Inflammatory macrophage treated with lipopolysaccharide for 4 hours (primary cell): ENCODE measurements around the gene RTN4RL1.
"Not testable (repeated sequence)": the region's sequence is repeated elsewhere in the genome, so short reads cannot be mapped to it uniquely, and the experiment has no call there.

Experiments
- DNase-seq: peaks from one replicate; pipeline ENCODE4 v3.0.0-alpha.2; 2020

Gene RTN4RL1

GRCh38 chr17:2023692-2024571, 1.2 kb downstream of the RTN4RL1 start:
- peak; percentile 59 for DNase-seq

GRCh38 chr17:2023256-2023655, 1.9 kb downstream of the RTN4RL1 start:
- DNase-seq: no peak

- no peak for DNase-seq
Measured at GRCh38 chr17:2022647-2023240, 2.4 kb downstream of the RTN4RL1 start.

- DNase-seq: no peak
Measured at GRCh38 chr17:2020721-2021120, 4.4 kb downstream of the RTN4RL1 start.

- DNase-seq: no peak
Measured at GRCh38 chr17:2019723-2020122, 5.4 kb downstream of the RTN4RL1 start.

- no peak for DNase-seq
Measured at GRCh38 chr17:2018716-2019510, 6.2 kb downstream of the RTN4RL1 start.

GRCh38 chr17:2017274-2017941, 7.7 kb downstream of the RTN4RL1 start:
- DNase-seq: no peak

- no peak for DNase-seq
Measured at GRCh38 chr17:2016494-2016893, 8.6 kb downstream of the RTN4RL1 start.

- no peak for DNase-seq
Measured at GRCh38 chr17:2015314-2015713, 9.8 kb downstream of the RTN4RL1 start.

GRCh38 chr17:2013994-2014317, 11.2 kb downstream of the RTN4RL1 start:
- no peak for DNase-seq

- not testable (repeated sequence) for DNase-seq
Measured at GRCh38 chr17:2013220-2013993, 11.7 kb downstream of the RTN4RL1 start.

- DNase-seq: no peak
Measured at GRCh38 chr17:2012499-2012898, 12.6 kb downstream of the RTN4RL1 start.

- DNase-seq: no peak
Measured at GRCh38 chr17:2011411-2012371, 13.4 kb downstream of the RTN4RL1 start.

GRCh38 chr17:2009737-2010136, 15.4 kb downstream of the RTN4RL1 start:
- DNase-seq: no peak

GRCh38 chr17:2008332-2009126, 16.6 kb downstream of the RTN4RL1 start:
- DNase-seq: no peak

- no peak for DNase-seq
Measured at GRCh38 chr17:2004435-2004952, 20.6 kb downstream of the RTN4RL1 start.

- DNase-seq: no peak
Measured at GRCh38 chr17:2003525-2003924, 21.6 kb downstream of the RTN4RL1 start.

GRCh38 chr17:2002767-2003329, 22.3 kb downstream of the RTN4RL1 start:
- no peak for DNase-seq

- DNase-seq: no peak
Measured at GRCh38 chr17:1999557-2000251, 25.4 kb downstream of the RTN4RL1 start.
